Naive thymus-derived CD4-positive, alpha-beta T cell (primary cell): ENCODE results near the gene VWA7. TPM values are rescaled to one million over a fixed set of nuclear protein-coding genes. Genes with fewer than 3 reads are reported as not detected.
A peak's percentile ranks its signal among the peaks of the same experiment; 100 is the strongest.
"Not testable (repeated sequence)": the region's sequence is repeated elsewhere in the genome, so short reads cannot be mapped to it uniquely, and the experiment has no call there.

Experiments
- ATAC-seq: fragments of 150-1000 bp; cut with Tn5 transposase; 2 replicates; pipeline ENCODE4 v1.10.0; 2021; ENCODE audit warnings: mild to moderate bottlenecking, moderate library complexity
- CTCF ChIA-PET: fragments of 350-600 bp; sonication (Branson Sonifier 250); formaldehyde crosslinking; loops from one replicate; lab custom pipeline; 2021; ENCODE audit warnings: antibody characterized with exemption; lab: Charles Lee
- POLR2A ChIA-PET: fragments of 350-600 bp; sonication (Branson Sonifier 250); formaldehyde crosslinking; loops from one replicate; lab custom pipeline; 2021; ENCODE audit warnings: antibody characterized with exemption, inconsistent platforms; lab: Charles Lee
- DNase-seq, 9 donors: peaks; one replicate each; pipeline versions ENCODE4 v3.0.0 to v3.0.0-alpha.2; 2020 to 2022; ENCODE audit warnings: mixed read lengths in 1 of 9
- H3K27ac ChIP-seq: one replicate; pipeline ENCODE4 v1.7.0; 2013; ENCODE audit warnings: mild to moderate bottlenecking, low read depth, low read length, moderate library complexity
- H3K27me3 ChIP-seq, 2 donors: one replicate each; pipeline ENCODE4 v1.7.0; 2013; ENCODE audit warnings: low read length in 2 of 2, mild to moderate bottlenecking in 2 of 2, moderate library complexity in 2 of 2; ENCODE audit not compliant: control insufficient read depth in 2 of 2, insufficient read depth in 2 of 2
- H3K36me3 ChIP-seq, 3 experiments: 1 replicate in 2 of 3; 2 replicates in 1 of 3; pipeline ENCODE4 v1.7.0; 2013; ENCODE audit warnings: low read length in 3 of 3, mild to moderate bottlenecking in 3 of 3, moderate library complexity in 1 of 3; ENCODE audit not compliant: insufficient read depth in 3 of 3, control insufficient read depth in 2 of 3
- H3K4me1 ChIP-seq, 2 donors: one replicate each; pipeline ENCODE4 v1.7.0; 2013; ENCODE audit warnings: low read length in 2 of 2, mild to moderate bottlenecking in 2 of 2, moderate library complexity in 1 of 2; ENCODE audit not compliant: control insufficient read depth in 2 of 2, insufficient read depth in 2 of 2
- H3K4me3 ChIP-seq: 2 replicates; pipeline ENCODE4 v1.7.0; 2013; ENCODE audit warnings: mild to moderate bottlenecking, low read length
- H3K9me3 ChIP-seq, 3 experiments: 1 replicate in 2 of 3; 2 replicates in 1 of 3; pipeline ENCODE4 v1.7.0; 2013; ENCODE audit warnings: low read length in 3 of 3; ENCODE audit not compliant: control insufficient read depth in 2 of 3
- H3K27ac Mint-ChIP-seq, 9 donors: one replicate each; pipeline ENCODE4 v1.8.0; 2020 to 2022; ENCODE audit warnings: mixed read lengths in 9 of 9, mild to moderate bottlenecking in 8 of 9, moderate library complexity in 5 of 9, inconsistent platforms in 2 of 9
- H3K27me3 Mint-ChIP-seq, 5 donors: one replicate each; pipeline ENCODE4 v1.8.0; 2021 to 2022; ENCODE audit warnings: mixed read lengths in 5 of 5, mild to moderate bottlenecking in 1 of 5
- H3K36me3 Mint-ChIP-seq, 5 donors: one replicate each; pipeline ENCODE4 v1.8.0; 2020 to 2022; ENCODE audit warnings: mixed read lengths in 5 of 5, mild to moderate bottlenecking in 3 of 5, inconsistent platforms in 1 of 5
- H3K4me1 Mint-ChIP-seq, 7 donors: one replicate each; pipeline ENCODE4 v1.8.0; 2020 to 2022; ENCODE audit warnings: mixed read lengths in 7 of 7, mild to moderate bottlenecking in 3 of 7, inconsistent platforms in 1 of 7
- H3K4me3 Mint-ChIP-seq, 10 donors: one replicate each; pipeline ENCODE4 v1.8.0; 2020 to 2022; ENCODE audit warnings: mild to moderate bottlenecking in 10 of 10, mixed read lengths in 10 of 10, moderate library complexity in 6 of 10, inconsistent platforms in 2 of 10
- H3K9me3 Mint-ChIP-seq, 11 donors: one replicate each; pipeline ENCODE4 v1.8.0; 2020 to 2022; ENCODE audit warnings: mixed read lengths in 11 of 11, mild to moderate bottlenecking in 4 of 11, inconsistent platforms in 1 of 11, moderate library complexity in 1 of 11
- intact Hi-C, 2 donors: fragments of 100-400 bp; cut with micrococcal nuclease; formaldehyde crosslinking; loops; one replicate each; pipeline ENCODE4 v1.15.1; 2023
- polyA plus RNA-seq, 2 donors: library from polyadenylated mRNA; unstranded; fragments of 300-500 nt; fragmentation: Illumina TruSeq; gene quantifications; one replicate each; pipeline ENCODE4 v1.2.3, GENCODE V29; 2021
- total RNA-seq, 6 experiments: library from RNA in 5 of 6; stranded (reverse) in 5 of 6; gene quantifications; 1 replicate in 5 of 6; 2 replicates in 1 of 6; pipeline ENCODE4 v1.2.3 and lab custom pipeline; 2021 to 2026

VWA7 gene
- total and polyA plus RNA-seq, 7 experiments from 2014 or later = 0.53 to 4.5 (median 1.1) TPM; not detected in 2

DNA sequence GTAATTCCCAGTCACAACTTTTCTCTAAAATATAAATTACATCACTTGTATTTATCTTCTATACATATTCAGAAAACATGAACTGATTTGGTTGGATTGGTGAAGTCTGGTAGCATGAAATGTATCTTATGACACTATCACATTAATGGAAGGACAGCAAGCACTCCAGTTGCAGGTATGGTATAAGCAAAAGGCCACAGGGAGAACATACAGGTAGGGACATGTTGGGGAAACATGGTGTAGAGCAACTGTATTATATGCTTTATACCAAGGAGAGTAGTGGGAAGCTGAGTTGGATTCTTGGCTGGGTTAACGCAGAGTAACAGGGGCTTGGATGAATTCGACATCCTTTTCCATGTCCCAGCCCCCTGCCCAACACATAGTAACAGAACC, 19.9 kb upstream of the VWA7 start:
- Histone ChIP-seq H3K36me3 (peaks cover 0 to 5% (median 0%) of the 10 kb centered on the region in 3 experiments), H3K9me3 (no peaks in the 10 kb centered on the region), H3K27me3 (no peaks in the 10 kb centered on the region), H3K27ac (peak overlapping the region; percentile 71), H3K4me3 (no peak overlapping the region), H3K4me1 (peaks cover 24 to 32% of the 10 kb centered on the region in 2 donors)
- CTCF ChIA-PET = interaction anchor here (1.0 to 2.5 kb wide), 7 partner anchors 9 to 68 kb away, joined by 3 to 13 read pairs (median 4); partner anchors contain the start of genes DDAH2 and LSM2
- DNase-seq (no peak), ATAC-seq (no peak)
- intact Hi-C loops = loop anchor here (1.0 to 5.0 kb wide), 5 partner anchors 9 to 130 kb away; partner anchors contain the start of genes CSNK2B (in 1 of the 2), EHMT2 (in 1 of the 2), HSPA1A (in 1 of the 2) and HSPA1L (in 1 of the 2)
- POLR2A ChIA-PET = interaction anchor here (1.0 to 2.5 kb wide), 11 partner anchors 9 to 69 kb away, joined by 3 to 30 read pairs (median 8); partner anchors contain the start of genes HSPA1A, HSPA1B, HSPA1L and LSM2
- Mint-ChIP-seq H3K4me3 (peak overlapping the region; percentile 55 to 99 (median 76)), H3K27ac (peak overlapping the region; percentile 80 to 98 (median 93)), H3K9me3 (no peaks in the 10 kb centered on the region), H3K4me1 (peaks cover 12 to 49% (median 33%) of the 10 kb centered on the region in 7 donors), H3K36me3 (peaks cover 0 to 11% (median 0%) of the 10 kb centered on the region in 5 donors), H3K27me3 (no peaks in the 10 kb centered on the region)

DNA sequence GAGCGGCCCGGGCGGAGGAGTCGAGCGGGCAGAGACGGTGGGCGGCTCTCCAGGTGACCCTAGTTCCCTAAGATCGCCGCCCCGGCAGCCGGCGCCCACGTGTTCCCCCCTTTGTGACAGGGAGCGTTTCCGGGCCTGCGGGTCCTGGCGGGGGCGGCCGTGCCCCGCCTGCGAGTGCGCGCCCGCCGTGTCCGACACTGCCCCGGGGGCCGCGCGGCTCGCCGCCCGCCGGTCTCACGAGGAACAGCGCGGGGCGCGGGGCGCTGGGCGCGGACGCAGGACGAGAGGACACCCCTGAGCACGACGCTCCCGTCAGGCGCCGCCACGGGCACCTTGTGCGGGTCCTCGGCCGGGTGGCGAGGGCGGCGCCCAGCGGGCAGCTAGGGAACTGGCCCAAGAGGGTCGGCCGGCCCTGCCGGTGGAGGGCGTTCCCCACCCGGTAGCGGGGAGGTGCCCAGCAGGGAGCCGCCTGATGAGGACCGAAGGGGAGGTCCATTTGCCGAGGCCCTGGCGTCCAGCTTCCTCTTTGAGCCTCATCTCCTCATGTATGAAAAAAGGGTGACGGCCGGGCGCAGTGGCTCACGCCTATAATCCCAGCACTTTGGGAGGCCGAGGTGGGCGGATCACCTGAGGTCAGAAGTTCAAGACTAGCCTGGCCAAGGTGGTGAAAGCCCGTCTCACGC, 18.6 kb upstream of the VWA7 start, which contains the start of gene VARS1:
TSS of gene VARS1 (minus strand) at position 137 of the 683 bp plus-strand sequence. CDS start 535 bp downstream, outside the sequence.
- ChIA-PET POLR2A (interaction anchor here (0.6 to 2.3 kb wide), 18 partner anchors 9 to 379 kb away, joined by 3 to 30 read pairs (median 4); partner anchors contain the start of genes BAG6, DXO, HSPA1A and HSPA1B), CTCF (interaction anchor here (0.7 to 2.5 kb wide), 8 partner anchors 11 to 67 kb away, joined by 3 to 13 read pairs (median 6); partner anchors contain the start of genes DDAH2 and LSM2)
- H3K4me1 Mint-ChIP-seq = peaks cover 12 to 55% (median 36%) of the 10 kb centered on the region in 7 donors
- Histone ChIP-seq H3K4me3 (peak within 1 kb of the TSS; percentile 76), H3K27me3 (no peaks in the 10 kb centered on the region), H3K4me1 (peaks cover 24 to 32% of the 10 kb centered on the region in 2 donors), H3K9me3 (no peaks in the 10 kb centered on the region), H3K27ac (peak within 1 kb of the TSS; percentile 93), H3K36me3 (peaks cover 0 to 9% (median 0%) of the 10 kb centered on the region in 3 experiments)
- no peaks in the 10 kb centered on the region for H3K27me3 Mint-ChIP-seq
- H3K36me3 Mint-ChIP-seq = peaks cover 0 to 11% (median 5%) of the 10 kb centered on the region in 5 donors
- H3K4me3 Mint-ChIP-seq = peak within 1 kb of the TSS; percentile 85 to 99 (median 96)
- DNase-seq (peak; percentile 75 to 92 (median 85)), ATAC-seq (peak; percentile 96)
- peak within 1 kb of the TSS; percentile 80 to 99 (median 98) for H3K27ac Mint-ChIP-seq
- intact Hi-C loops = loop anchor here (1.0 to 5.0 kb wide), 14 partner anchors 11 to 175 kb away; partner anchors contain the start of genes HSPA1A (in 2 of the 2), HSPA1L (in 2 of the 2), ABHD16A (in 1 of the 2) and CSNK2B (in 1 of the 2)
- no peaks in the 10 kb centered on the region for H3K9me3 Mint-ChIP-seq

DNA sequence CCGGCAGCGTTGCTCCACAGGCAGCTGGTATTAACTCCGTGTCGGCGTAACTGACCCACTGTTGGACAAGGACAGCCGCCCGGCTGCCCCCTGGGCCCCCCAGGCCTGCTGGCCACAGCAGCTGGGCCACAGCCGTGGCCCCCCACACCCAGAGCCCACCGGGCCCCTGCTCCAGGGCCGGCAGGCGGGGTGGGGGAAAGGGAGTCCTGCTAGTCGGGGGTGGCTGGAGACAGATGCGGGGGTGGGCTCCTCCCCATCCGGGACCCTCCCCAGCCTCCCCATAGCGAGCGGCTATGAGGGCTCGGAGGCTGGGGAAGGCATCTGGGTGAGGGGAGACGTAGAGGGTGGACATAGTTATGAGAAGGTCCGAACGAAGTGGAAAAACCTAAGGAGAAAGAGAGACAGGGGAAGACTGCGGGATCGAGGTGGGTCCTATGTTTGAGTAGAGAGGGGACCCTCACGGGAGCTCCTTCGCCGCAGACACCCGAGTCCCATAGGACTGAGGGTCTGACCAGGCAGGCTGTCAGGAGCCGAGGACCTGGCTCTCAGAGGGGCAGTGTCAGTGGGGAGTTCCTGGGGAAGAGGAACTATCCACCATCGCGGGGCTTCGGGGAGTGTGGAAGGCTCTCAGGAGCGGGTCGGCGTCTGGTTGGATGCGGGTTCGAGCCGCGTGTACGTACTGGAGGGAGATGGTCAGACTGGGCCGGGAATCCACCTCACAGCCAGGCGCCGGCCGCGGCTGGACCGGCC, 17.9 kb upstream of the VWA7 start:
- peak overlapping the region; percentile 80 to 99 (median 98) for H3K27ac Mint-ChIP-seq
- H3K27me3 Mint-ChIP-seq = no peaks in the 10 kb centered on the region
- intact Hi-C loops = loop anchor here (1.0 to 5.0 kb wide), 14 partner anchors 11 to 175 kb away; partner anchors contain the start of genes ABHD16A (in 1 of the 2), CSNK2B (in 1 of the 2), DDAH2 (in 1 of the 2) and EHMT2 (in 1 of the 2)
- no peaks in the 10 kb centered on the region for H3K9me3 Mint-ChIP-seq
- Histone ChIP-seq H3K4me3 (peak overlapping the region; percentile 76), H3K27me3 (no peaks in the 10 kb centered on the region), H3K36me3 (peaks cover 0 to 9% (median 0%) of the 10 kb centered on the region in 3 experiments), H3K9me3 (no peaks in the 10 kb centered on the region), H3K4me1 (peaks cover 24 to 32% of the 10 kb centered on the region in 2 donors), H3K27ac (peak overlapping the region; percentile 93)
- no peak for DNase-seq
- peaks cover 12 to 58% (median 39%) of the 10 kb centered on the region in 7 donors for H3K4me1 Mint-ChIP-seq
- peak overlapping the region; percentile 85 to 99 (median 96) for H3K4me3 Mint-ChIP-seq
- POLR2A ChIA-PET = interaction anchor here (0.6 to 2.3 kb wide), 12 partner anchors 9 to 178 kb away, joined by 3 to 30 read pairs (median 5); partner anchors contain the start of genes BAG6, DXO, HSPA1A and HSPA1B
- peaks cover 0 to 15% (median 8%) of the 10 kb centered on the region in 5 donors for H3K36me3 Mint-ChIP-seq
- CTCF ChIA-PET = interaction anchor here (0.7 to 2.5 kb wide), 5 partner anchors 19 to 66 kb away, joined by 4 to 13 read pairs (median 5); partner anchors contain the start of gene DDAH2
- ATAC-seq = no peak

DNA sequence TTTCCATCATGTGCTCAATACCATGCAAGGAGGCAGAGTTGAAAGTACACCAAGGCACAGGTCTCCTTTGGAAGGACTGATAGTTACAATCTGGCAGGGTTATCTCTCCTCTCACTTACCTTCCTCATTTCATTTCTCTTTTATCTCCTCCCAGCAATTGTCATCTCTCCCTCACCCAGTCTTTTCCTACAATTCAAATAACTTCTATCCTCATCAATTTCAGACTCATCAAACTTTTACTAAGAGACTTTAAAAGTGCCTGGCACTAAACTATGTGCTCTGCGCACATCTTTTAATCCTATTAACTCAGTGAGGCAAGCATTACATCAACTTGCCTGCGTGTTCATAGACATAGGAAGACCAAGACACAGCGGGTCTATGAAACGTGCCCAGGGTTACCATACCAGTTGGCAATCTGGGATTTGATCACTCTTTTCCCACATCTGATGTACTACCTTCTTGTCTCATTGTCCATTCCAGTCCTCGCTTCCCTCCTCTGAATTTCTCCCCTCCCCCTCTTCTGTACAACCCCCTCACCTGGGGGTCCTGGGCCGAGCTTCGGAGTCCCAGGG, 17.3 kb upstream of the VWA7 start:
- no peak for DNase-seq
- peak overlapping the region; percentile 93 for H3K27ac ChIP-seq
- H3K4me1 ChIP-seq = peaks cover 24 to 32% of the 10 kb centered on the region in 2 donors
- ATAC-seq = no peak
- Mint-ChIP-seq H3K27me3 (no peaks in the 10 kb centered on the region), H3K9me3 (no peaks in the 10 kb centered on the region), H3K36me3 (peaks cover 0 to 15% (median 9%) of the 10 kb centered on the region in 5 donors), H3K27ac (peak overlapping the region; percentile 23 to 98 (median 75)), H3K4me3 (peak overlapping the region; percentile 70 to 99 (median 89)), H3K4me1 (peaks cover 12 to 58% (median 39%) of the 10 kb centered on the region in 7 donors)
- no peaks in the 10 kb centered on the region for H3K9me3 ChIP-seq
- POLR2A ChIA-PET = interaction anchor here (0.6 to 2.3 kb wide), 5 partner anchors 12 to 54 kb away, joined by 4 to 30 read pairs (median 5); partner anchors contain the start of genes HSPA1A, HSPA1L, LSM2 and MSH5
- peaks cover 0 to 11% (median 0%) of the 10 kb centered on the region in 3 experiments for H3K36me3 ChIP-seq
- H3K27me3 ChIP-seq = no peaks in the 10 kb centered on the region
- intact Hi-C loops = loop anchor here (2.0 kb wide), 2 partner anchors 20 to 56 kb away; partner anchors contain the start of genes HSPA1A (in 1 of the 2) and HSPA1L (in 1 of the 2)
- H3K4me3 ChIP-seq = peak overlapping the region; percentile 76
- CTCF ChIA-PET = interaction anchor here (1.5 to 2.2 kb wide), 2 partner anchors 56 to 65 kb away, joined by 5 to 11 read pairs; no protein-coding TSS in a partner anchor

DNA sequence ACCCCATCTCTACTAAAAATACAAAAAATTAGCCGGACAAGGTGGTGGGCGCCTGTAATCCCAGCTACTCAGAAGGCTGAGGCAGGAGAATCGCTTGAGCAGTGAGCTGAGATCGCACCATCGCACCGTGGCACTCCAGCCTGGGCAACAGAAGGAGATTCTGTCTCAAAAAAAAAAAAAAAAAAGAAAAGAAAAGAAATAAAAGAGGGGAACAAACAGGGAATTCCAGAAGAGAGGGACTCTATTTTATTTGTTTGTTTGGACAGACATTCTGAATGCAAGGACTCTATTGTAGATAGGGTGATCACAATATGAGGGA, 16.8 kb upstream of the VWA7 start:
- intact Hi-C loops = loop anchor here (2.0 kb wide), 2 partner anchors 21 to 55 kb away; partner anchors contain the start of genes HSPA1A (in 1 of the 2) and HSPA1L (in 1 of the 2)
- CTCF ChIA-PET = interaction anchor here (1.5 kb wide), 1 partner anchor 64 kb away, joined by 5 read pairs; no protein-coding TSS in a partner anchor
- ATAC-seq, DNase-seq, H3K9me3 Mint-ChIP-seq, H3K27me3 ChIP-seq, H3K27me3 Mint-ChIP-seq, H3K9me3 ChIP-seq, POLR2A ChIA-PET, H3K4me3 ChIP-seq: not testable (repeated sequence)
- H3K27ac ChIP-seq = peak overlapping the region; percentile 93
- H3K4me1 ChIP-seq = peaks cover 24 to 32% of the 10 kb centered on the region in 2 donors
- Mint-ChIP-seq H3K4me1 (peaks cover 12 to 56% (median 38%) of the 10 kb centered on the region in 7 donors), H3K27ac (peak overlapping the region; percentile 23 to 98 (median 77)), H3K36me3 (peaks cover 0 to 15% (median 9%) of the 10 kb centered on the region in 5 donors), H3K4me3 (peak overlapping the region; percentile 70 to 99 (median 89))
- peaks cover 0 to 13% (median 0%) of the 10 kb centered on the region in 3 experiments for H3K36me3 ChIP-seq
